OCI-LY1 (cell line): ENCODE data around the gene MTM1.

Source experiments
- H2AFZ ChIP-seq: fragments of 200-600 bp; sonication (generic), shearing (Covaris generic); 2 replicates; pipeline ENCODE4 v1.6.0; 2014; ENCODE audit warnings: antibody characterized with exemption, mild to moderate bottlenecking, low read length
- H3F3A ChIP-seq: fragments of 200-600 bp; sonication (generic), shearing (Covaris generic); 2 replicates; pipeline ENCODE4 v1.6.0; 2014; ENCODE audit warnings: mild to moderate bottlenecking, antibody characterized with exemption, low read length, moderate library complexity; ENCODE audit not compliant: insufficient read depth
- H3K27ac ChIP-seq: fragments of 200-600 bp; sonication (generic); 2 replicates; pipeline ENCODE4 v1.5.1; 2014; ENCODE audit warnings: low read length, mixed run types, mild to moderate bottlenecking, low read depth; ENCODE audit not compliant: poor library complexity, severe bottlenecking
- H3K27me3 ChIP-seq: fragments of 200-600 bp; sonication (generic); 2 replicates; pipeline ENCODE4 v1.6.0; 2014; ENCODE audit warnings: antibody characterized with exemption, mild to moderate bottlenecking, low read length, moderate library complexity; ENCODE audit not compliant: insufficient read depth
- H3K36me3 ChIP-seq: fragments of 200-600 bp; sonication (generic); 2 replicates; pipeline ENCODE4 v1.6.1; 2014; ENCODE audit warnings: mild to moderate bottlenecking, antibody characterized with exemption, low read length, moderate library complexity, mixed read lengths; ENCODE audit not compliant: insufficient read depth
- H3K4me1 ChIP-seq: fragments of 200-600 bp; sonication (generic); 2 replicates; pipeline ENCODE4 v1.5.1; 2014; ENCODE audit warnings: mild to moderate bottlenecking, low read length, moderate library complexity; ENCODE audit not compliant: insufficient read depth, severe bottlenecking
- H3K4me2 ChIP-seq: fragments of 200-600 bp; sonication (generic), shearing (Covaris generic); 2 replicates; pipeline ENCODE4 v1.6.1; 2014; ENCODE audit warnings: low read length
- H3K4me3 ChIP-seq: fragments of 200-600 bp; sonication (generic); 2 replicates; pipeline ENCODE4 v1.5.1; 2014; ENCODE audit warnings: low read length, low read depth, mild to moderate bottlenecking, mixed read lengths; ENCODE audit not compliant: poor library complexity, severe bottlenecking
- H3K79me2 ChIP-seq: fragments of 200-600 bp; shearing (Covaris generic); 2 replicates; pipeline ENCODE4 v1.6.1; 2016; ENCODE audit warnings: mixed run types, low read length, mixed read lengths; ENCODE audit not compliant: insufficient read depth
- H3K9ac ChIP-seq: fragments of 200-600 bp; sonication (generic), shearing (Covaris generic); 2 replicates; pipeline ENCODE4 v1.6.1; 2014; ENCODE audit warnings: mild to moderate bottlenecking, low read length, mixed read lengths
- H3K9me2 ChIP-seq: fragments of 200-600 bp; sonication (generic), shearing (Covaris generic); 2 replicates; pipeline ENCODE4 v1.6.1; 2014; ENCODE audit warnings: low read depth, mild to moderate bottlenecking, low read length, mixed read lengths
- H3K9me3 ChIP-seq: fragments of 200-600 bp; shearing (Covaris generic); 2 replicates; pipeline ENCODE4 v1.6.1; 2014; ENCODE audit warnings: low read length, mixed read lengths
- H4K20me1 ChIP-seq: fragments of 200-600 bp; sonication (generic), shearing (Covaris generic); 2 replicates; pipeline ENCODE4 v1.6.0; 2016; ENCODE audit warnings: mild to moderate bottlenecking, low read length; ENCODE audit not compliant: insufficient read depth
- CTCF ChIP-seq: fragments of 200-600 bp; sonication (generic), shearing (Covaris generic); IDR thresholded peaks from 2 replicates; pipeline ENCODE4 v1.5.1; 2017; ENCODE audit warnings: mild to moderate bottlenecking, antibody characterized with exemption, low read length, moderate library complexity, mixed read lengths
- EZH2 ChIP-seq: fragments of 200-600 bp; sonication (generic), shearing (Covaris generic); IDR thresholded peaks from 2 replicates; pipeline ENCODE4 v1.8.0; 2017; ENCODE audit warnings: borderline replicate concordance, mixed run types, mild to moderate bottlenecking, antibody characterized with exemption, low read length, moderate library complexity, mixed read lengths

Gene MTM1

GRCh38 chrX:150570512-150570911, 2.1 kb downstream of the MTM1 start:
- Histone ChIP-seq H2AFZ (no peak overlapping the region), H3K79me2 (no peaks in the 10 kb centered on the region), H3K9ac (no peak overlapping the region), H3K27me3 (no peaks in the 10 kb centered on the region), H3K9me2 (no peaks in the 10 kb centered on the region), H3K4me3 (no peak overlapping the region), H3K9me3 (no peaks in the 10 kb centered on the region), H3K36me3 (no peaks in the 10 kb centered on the region), H3K27ac (no peak overlapping the region), H4K20me1 (no peaks in the 10 kb centered on the region), H3K4me1 (peaks cover 14% of the 10 kb centered on the region), H3F3A (no peaks in the 10 kb centered on the region), H3K4me2 (no peak overlapping the region)
- TF ChIP-seq CTCF (no peak), EZH2 (no peak)

GRCh38 chrX:150572206-150572605, 3.8 kb downstream of the MTM1 start:
- Histone ChIP-seq H3K4me3 (no peak overlapping the region), H4K20me1 (no peaks in the 10 kb centered on the region), H2AFZ (no peak overlapping the region), H3F3A (no peaks in the 10 kb centered on the region), H3K27me3 (no peaks in the 10 kb centered on the region), H3K27ac (no peak overlapping the region), H3K4me2 (no peak overlapping the region), H3K79me2 (no peaks in the 10 kb centered on the region), H3K9me2 (no peaks in the 10 kb centered on the region), H3K4me1 (peaks cover 14% of the 10 kb centered on the region), H3K36me3 (no peaks in the 10 kb centered on the region), H3K9me3 (no peaks in the 10 kb centered on the region), H3K9ac (no peak overlapping the region)
- TF ChIP-seq EZH2 (no peak), CTCF (no peak)

- H3K27me3 ChIP-seq = no peaks in the 10 kb centered on the region
- H4K20me1 ChIP-seq = no peaks in the 10 kb centered on the region
- no peak overlapping the region for H2AFZ ChIP-seq
- H3K79me2 ChIP-seq = no peaks in the 10 kb centered on the region
- no peak overlapping the region for H3K27ac ChIP-seq
- TF ChIP-seq CTCF (no peak), EZH2 (no peak)
- no peak overlapping the region for H3K4me2 ChIP-seq
- H3K4me3 ChIP-seq = no peak overlapping the region
- H3K9me2 ChIP-seq = no peaks in the 10 kb centered on the region
- H3K9ac ChIP-seq = no peak overlapping the region
- no peaks in the 10 kb centered on the region for H3K36me3 ChIP-seq
- H3K9me3 ChIP-seq = no peaks in the 10 kb centered on the region
- H3K4me1 ChIP-seq = peaks cover 10% of the 10 kb centered on the region
- H3F3A ChIP-seq = no peaks in the 10 kb centered on the region
Observed at GRCh38 chrX:150573106-150573505, 4.7 kb downstream of the MTM1 start.
